ENCODE results near the gene SGCE. TPM values are rescaled to one million over a fixed set of nuclear protein-coding genes. Genes with fewer than 3 reads are reported as not detected.

SGCE gene
- total and polyA plus RNA-seq, 10 of the 15 experiments (the other 5 are each of a cell fraction or from before 2014, with no cell fraction given), result 30.5 to 80.1 (median 49.2) TPM

DNA sequence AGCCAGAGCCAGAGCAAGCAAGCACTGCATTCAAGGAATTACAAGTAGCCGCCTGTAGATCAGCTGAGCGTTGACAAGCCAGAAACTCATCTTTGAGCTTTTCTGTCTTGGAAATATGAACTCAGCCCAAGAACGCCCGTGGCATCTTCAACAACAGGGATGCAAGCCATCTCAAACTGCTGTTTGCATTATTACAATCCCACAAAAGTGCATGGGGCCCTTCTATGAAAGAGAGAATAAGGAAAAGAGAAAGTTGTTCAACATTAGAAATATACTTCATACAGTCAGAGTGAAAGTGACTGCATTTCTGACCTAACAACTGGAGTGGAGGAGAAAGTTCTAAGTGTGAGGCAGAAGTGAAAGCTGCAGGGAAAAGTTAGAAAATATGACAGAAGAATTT lies 6.5 kb downstream of the SGCE start:
- FAIRE-seq, result peak; percentile 79
- no peak for DNase-seq (ENCODE audit: low read depth, low spot score)
- POLR2A ChIA-PET, result interaction anchor here (0.9 to 1.1 kb wide), 2 partner anchors 16 to 29 kb away, joined by 4 read pairs; no protein-coding TSS in a partner anchor
- Histone ChIP-seq H4K20me1 (ENCODE audit: control insufficient read depth, insufficient read depth) (no peaks in the 10 kb centered on the region), H3K27me3 (replicated peaks in 1 of 2; ENCODE audit: control insufficient read depth in 2 of 2, insufficient read depth in 2 of 2, low read length in 1 of 2) (no peaks in the 10 kb centered on the region), H3K9me3 (replicated peaks; ENCODE audit: control insufficient read depth, insufficient read depth, low read length) (no peaks in the 10 kb centered on the region), H3K36me3 (ENCODE audit: control insufficient read depth in 2 of 2, insufficient read depth in 2 of 2, low read length in 1 of 2) (no peaks in the 10 kb centered on the region), H3K79me2 (ENCODE audit: control insufficient read depth, insufficient read depth, low read length) (peaks cover 23% of the 10 kb centered on the region), H2AFZ (ENCODE audit: control insufficient read depth, low read depth, low read length) (no peak overlapping the region), H3K27ac (ENCODE audit: control insufficient read depth, insufficient read depth) (no peak overlapping the region), H3K4me1 (ENCODE audit: control insufficient read depth, insufficient read depth, low read length) (peaks cover 2% of the 10 kb centered on the region; the same call in 1 of the 2 replicates), H3K4me3 (peak overlapping the region; percentile 18; the same call in 1 of the 2 replicates), H3K9ac (ENCODE audit: control insufficient read depth, insufficient read depth, low read length) (no peak overlapping the region), H3K4me2 (ENCODE audit: control insufficient read depth, insufficient read depth) (peak overlapping the region; percentile 71)
- peak; percentile 85 for ATAC-seq
- intact Hi-C loops (cut with micrococcal nuclease; ENCODE audit: unreplicated experiment), result no loop called here
- 42% methylated on average over 4 of the region's 4 CpGs for WGBS (ENCODE audit: insufficient coverage, insufficient replicate concordance, low lambda C conversion rate, missing lambda C conversion rate)
- in situ Hi-C loops (cut with MboI), result no loop called here
- SMC1A ChIA-PET (ENCODE audit: uncharacterized antibody, unreplicated experiment), result interaction anchor here (0.6 to 3.1 kb wide), 10 partner anchors 10 to 200 kb away, joined by 3 to 18 read pairs (median 4); no protein-coding TSS in a partner anchor
- RAD21 ChIA-PET (ENCODE audit: unreplicated experiment), result interaction anchor here (0.7 to 2.0 kb wide), 5 partner anchors 10 to 200 kb away, joined by 4 to 6 read pairs (median 6); no protein-coding TSS in a partner anchor
- no TSS peak for BruUV-seq (replicated peaks)
- CTCF ChIA-PET, result interaction anchor here (1.6 kb wide), 1 partner anchor 827 kb away, joined by 4 read pairs; no protein-coding TSS in a partner anchor
- TF ChIP-seq IRF4 (IDR thresholded peaks at IDR 0.05; ENCODE audit: low read depth, low read length) (peak; percentile 72; the same call in 1 of the 2 replicates), CHD1 (IDR thresholded peaks at IDR 0.05; ENCODE audit: low read depth, low read length) (no peak), JUNB (IDR thresholded peaks at IDR 0.05) (peak; percentile 95), ZNF217 (IDR thresholded peaks at IDR 0.05) (peak; percentile 72; the same call in 1 of the 2 replicates), TCF7 (IDR thresholded peaks at IDR 0.05; ENCODE audit: borderline replicate concordance) (no peak), ATF7 (IDR thresholded peaks at IDR 0.05; ENCODE audit: low read depth) (peak; percentile 67), NBN (IDR thresholded peaks at IDR 0.05) (0 out of 2 replicates have a peak, but pooled peaks have one; percentile 30), DPF2 (IDR thresholded peaks at IDR 0.05) (peak; percentile 55; the same call in 1 of the 2 replicates), ZNF24 (IDR thresholded peaks at IDR 0.05) (peak; percentile 97), PML (IDR thresholded peaks at IDR 0.05; ENCODE audit: low read length) (peak; percentile 57; the same call in 1 of the 2 replicates), HCFC1 (IDR thresholded peaks at IDR 0.05; ENCODE audit: low read length) (no peak), SREBF2 (IDR thresholded peaks at IDR 0.05; ENCODE audit: low read length) (no peak)
- TF ChIP-seq, protein P1, sequence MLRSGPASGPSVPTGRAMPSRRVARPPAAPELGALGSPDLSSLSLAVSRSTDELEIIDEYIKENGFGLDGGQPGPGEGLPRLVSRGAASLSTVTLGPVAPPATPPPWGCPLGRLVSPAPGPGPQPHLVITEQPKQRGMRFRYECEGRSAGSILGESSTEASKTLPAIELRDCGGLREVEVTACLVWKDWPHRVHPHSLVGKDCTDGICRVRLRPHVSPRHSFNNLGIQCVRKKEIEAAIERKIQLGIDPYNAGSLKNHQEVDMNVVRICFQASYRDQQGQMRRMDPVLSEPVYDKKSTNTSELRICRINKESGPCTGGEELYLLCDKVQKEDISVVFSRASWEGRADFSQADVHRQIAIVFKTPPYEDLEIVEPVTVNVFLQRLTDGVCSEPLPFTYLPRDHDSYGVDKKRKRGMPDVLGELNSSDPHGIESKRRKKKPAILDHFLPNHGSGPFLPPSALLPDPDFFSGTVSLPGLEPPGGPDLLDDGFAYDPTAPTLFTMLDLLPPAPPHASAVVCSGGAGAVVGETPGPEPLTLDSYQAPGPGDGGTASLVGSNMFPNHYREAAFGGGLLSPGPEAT (IDR thresholded peaks at IDR 0.05; ENCODE audit: low read depth), result peak; percentile 60
- TF ChIP-seq, protein P2, sequence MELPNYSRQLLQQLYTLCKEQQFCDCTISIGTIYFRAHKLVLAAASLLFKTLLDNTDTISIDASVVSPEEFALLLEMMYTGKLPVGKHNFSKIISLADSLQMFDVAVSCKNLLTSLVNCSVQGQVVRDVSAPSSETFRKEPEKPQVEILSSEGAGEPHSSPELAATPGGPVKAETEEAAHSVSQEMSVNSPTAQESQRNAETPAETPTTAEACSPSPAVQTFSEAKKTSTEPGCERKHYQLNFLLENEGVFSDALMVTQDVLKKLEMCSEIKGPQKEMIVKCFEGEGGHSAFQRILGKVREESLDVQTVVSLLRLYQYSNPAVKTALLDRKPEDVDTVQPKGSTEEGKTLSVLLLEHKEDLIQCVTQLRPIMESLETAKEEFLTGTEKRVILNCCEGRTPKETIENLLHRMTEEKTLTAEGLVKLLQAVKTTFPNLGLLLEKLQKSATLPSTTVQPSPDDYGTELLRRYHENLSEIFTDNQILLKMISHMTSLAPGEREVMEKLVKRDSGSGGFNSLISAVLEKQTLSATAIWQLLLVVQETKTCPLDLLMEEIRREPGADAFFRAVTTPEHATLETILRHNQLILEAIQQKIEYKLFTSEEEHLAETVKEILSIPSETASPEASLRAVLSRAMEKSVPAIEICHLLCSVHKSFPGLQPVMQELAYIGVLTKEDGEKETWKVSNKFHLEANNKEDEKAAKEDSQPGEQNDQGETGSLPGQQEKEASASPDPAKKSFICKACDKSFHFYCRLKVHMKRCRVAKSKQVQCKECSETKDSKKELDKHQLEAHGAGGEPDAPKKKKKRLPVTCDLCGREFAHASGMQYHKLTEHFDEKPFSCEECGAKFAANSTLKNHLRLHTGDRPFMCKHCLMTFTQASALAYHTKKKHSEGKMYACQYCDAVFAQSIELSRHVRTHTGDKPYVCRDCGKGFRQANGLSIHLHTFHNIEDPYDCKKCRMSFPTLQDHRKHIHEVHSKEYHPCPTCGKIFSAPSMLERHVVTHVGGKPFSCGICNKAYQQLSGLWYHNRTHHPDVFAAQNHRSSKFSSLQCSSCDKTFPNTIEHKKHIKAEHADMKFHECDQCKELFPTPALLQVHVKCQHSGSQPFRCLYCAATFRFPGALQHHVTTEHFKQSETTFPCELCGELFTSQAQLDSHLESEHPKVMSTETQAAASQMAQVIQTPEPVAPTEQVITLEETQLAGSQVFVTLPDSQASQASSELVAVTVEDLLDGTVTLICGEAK (IDR thresholded peaks at IDR 0.05; ENCODE audit: borderline replicate concordance), result peak; percentile 20; the same call in 1 of the 2 replicates
- TF ChIP-seq, protein P3, sequence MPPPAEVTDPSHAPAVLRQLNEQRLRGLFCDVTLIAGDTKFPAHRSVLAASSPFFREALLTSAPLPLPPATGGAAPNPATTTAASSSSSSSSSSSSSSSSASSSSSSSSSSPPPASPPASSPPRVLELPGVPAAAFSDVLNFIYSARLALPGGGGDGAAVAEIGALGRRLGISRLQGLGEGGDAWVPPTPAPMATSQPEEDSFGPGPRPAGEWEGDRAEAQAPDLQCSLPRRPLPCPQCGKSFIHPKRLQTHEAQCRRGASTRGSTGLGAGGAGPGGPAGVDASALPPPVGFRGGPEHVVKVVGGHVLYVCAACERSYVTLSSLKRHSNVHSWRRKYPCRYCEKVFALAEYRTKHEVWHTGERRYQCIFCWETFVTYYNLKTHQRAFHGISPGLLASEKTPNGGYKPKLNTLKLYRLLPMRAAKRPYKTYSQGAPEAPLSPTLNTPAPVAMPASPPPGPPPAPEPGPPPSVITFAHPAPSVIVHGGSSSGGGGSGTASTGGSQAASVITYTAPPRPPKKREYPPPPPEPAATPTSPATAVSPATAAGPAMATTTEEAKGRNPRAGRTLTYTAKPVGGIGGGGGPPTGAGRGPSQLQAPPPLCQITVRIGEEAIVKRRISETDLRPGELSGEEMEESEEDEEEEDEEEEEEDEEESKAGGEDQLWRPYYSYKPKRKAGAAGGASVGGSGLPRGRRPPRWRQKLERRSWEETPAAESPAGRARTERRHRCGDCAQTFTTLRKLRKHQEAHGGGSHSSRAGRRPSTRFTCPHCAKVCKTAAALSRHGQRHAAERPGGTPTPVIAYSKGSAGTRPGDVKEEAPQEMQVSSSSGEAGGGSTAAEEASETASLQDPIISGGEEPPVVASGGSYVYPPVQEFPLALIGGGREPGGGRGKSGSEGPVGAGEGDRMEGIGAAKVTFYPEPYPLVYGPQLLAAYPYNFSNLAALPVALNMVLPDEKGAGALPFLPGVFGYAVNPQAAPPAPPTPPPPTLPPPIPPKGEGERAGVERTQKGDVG (CRISPR knock-in tag; IDR thresholded peaks at IDR 0.05), result no peak
- TF ChIP-seq, protein P4, sequence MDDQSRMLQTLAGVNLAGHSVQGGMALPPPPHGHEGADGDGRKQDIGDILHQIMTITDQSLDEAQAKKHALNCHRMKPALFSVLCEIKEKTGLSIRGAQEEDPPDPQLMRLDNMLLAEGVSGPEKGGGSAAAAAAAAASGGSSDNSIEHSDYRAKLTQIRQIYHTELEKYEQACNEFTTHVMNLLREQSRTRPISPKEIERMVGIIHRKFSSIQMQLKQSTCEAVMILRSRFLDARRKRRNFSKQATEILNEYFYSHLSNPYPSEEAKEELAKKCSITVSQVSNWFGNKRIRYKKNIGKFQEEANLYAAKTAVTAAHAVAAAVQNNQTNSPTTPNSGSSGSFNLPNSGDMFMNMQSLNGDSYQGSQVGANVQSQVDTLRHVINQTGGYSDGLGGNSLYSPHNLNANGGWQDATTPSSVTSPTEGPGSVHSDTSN (IDR thresholded peaks at IDR 0.05; ENCODE audit: insufficient replicate concordance, low read depth, low read length), result no peak

Data from GM12878 (cell line).